Endothelial cell (in vitro differentiated cells): ENCODE measurements around the gene GABRB3. TPM values are rescaled to one million over a fixed set of nuclear protein-coding genes. Genes with fewer than 3 reads are reported as not detected.

ENCODE experiments used
- DNase-seq: peaks from one replicate; pipeline ENCODE4 v3.0.0; 2021; ENCODE audit warnings: low spot score
- H3K27ac Mint-ChIP-seq: one replicate; pipeline ENCODE4 v1.8.0; 2021; ENCODE audit warnings: mixed read lengths, inconsistent platforms; ENCODE audit not compliant: unreplicated experiment
- H3K27me3 Mint-ChIP-seq: one replicate; pipeline ENCODE4 v1.8.0; 2021; ENCODE audit warnings: mild to moderate bottlenecking, moderate library complexity, mixed read lengths, inconsistent platforms; ENCODE audit not compliant: unreplicated experiment
- H3K36me3 Mint-ChIP-seq: one replicate; pipeline ENCODE4 v1.8.0; 2021; ENCODE audit warnings: mild to moderate bottlenecking, low read depth, mixed read lengths, inconsistent platforms; ENCODE audit not compliant: unreplicated experiment
- H3K4me1 Mint-ChIP-seq: one replicate; pipeline ENCODE4 v1.8.0; 2021; ENCODE audit warnings: mild to moderate bottlenecking, mixed read lengths, inconsistent platforms; ENCODE audit not compliant: unreplicated experiment
- H3K4me3 Mint-ChIP-seq: one replicate; pipeline ENCODE4 v1.8.0; 2021; ENCODE audit warnings: mild to moderate bottlenecking, mixed read lengths, inconsistent platforms; ENCODE audit not compliant: unreplicated experiment
- H3K9me3 Mint-ChIP-seq: one replicate; pipeline ENCODE4 v1.8.0; 2021; ENCODE audit warnings: mixed read lengths, inconsistent platforms; ENCODE audit not compliant: unreplicated experiment
- CTCF ChIP-seq: fragments of 200-600 bp; sonication (generic); IDR thresholded peaks from one replicate; pipeline ENCODE4 v1.5.0; 2021; ENCODE audit warnings: antibody characterized with exemption; ENCODE audit not compliant: unreplicated experiment
- total RNA-seq: library from RNA; stranded (reverse); fragmentation: NEBNext Ultra II Directional; extraction: Animal tissue kit (Norgen Biotek cat#: 25700); gene quantifications from one replicate; pipeline ENCODE4 v1.2.1, GENCODE V29; 2021; ENCODE audit not compliant: unreplicated experiment

The GABRB3 gene
- total RNA-seq, 1 donor from 2014 or later, result 4.4 TPM

- Mint-ChIP-seq H3K27ac (no peak overlapping the region), H3K27me3 (no peaks in the 10 kb centered on the region), H3K36me3 (no peaks in the 10 kb centered on the region), H3K4me3 (no peak overlapping the region), H3K4me1 (no peaks in the 10 kb centered on the region), H3K9me3 (no peaks in the 10 kb centered on the region)
- no peak for DNase-seq
- no peak for TF ChIP-seq CTCF
Measured at GRCh38 chr15:26661748-26662147, 111.1 kb downstream of the GABRB3 start.

GRCh38 chr15:26661107-26661506, 111.8 kb downstream of the GABRB3 start:
- Mint-ChIP-seq H3K4me3 (no peak overlapping the region), H3K4me1 (no peaks in the 10 kb centered on the region), H3K9me3 (no peaks in the 10 kb centered on the region), H3K36me3 (no peaks in the 10 kb centered on the region), H3K27ac (no peak overlapping the region), H3K27me3 (no peaks in the 10 kb centered on the region)
- no peak for TF ChIP-seq CTCF
- no peak for DNase-seq

- no peaks in the 10 kb centered on the region for H3K36me3 Mint-ChIP-seq
- H3K9me3 Mint-ChIP-seq, result no peaks in the 10 kb centered on the region
- H3K27me3 Mint-ChIP-seq, result no peaks in the 10 kb centered on the region
- H3K27ac Mint-ChIP-seq, result no peak overlapping the region
- no peak overlapping the region for H3K4me3 Mint-ChIP-seq
- no peak for DNase-seq
- TF ChIP-seq CTCF, result no peak
- H3K4me1 Mint-ChIP-seq, result no peaks in the 10 kb centered on the region
Measured at GRCh38 chr15:26660241-26660640, 112.6 kb downstream of the GABRB3 start.

- TF ChIP-seq CTCF, result no peak
- H3K27me3 Mint-ChIP-seq, result no peaks in the 10 kb centered on the region
- no peaks in the 10 kb centered on the region for H3K4me1 Mint-ChIP-seq
- no peaks in the 10 kb centered on the region for H3K36me3 Mint-ChIP-seq
- H3K9me3 Mint-ChIP-seq, result no peaks in the 10 kb centered on the region
- no peak overlapping the region for H3K4me3 Mint-ChIP-seq
- no peak for DNase-seq
- no peak overlapping the region for H3K27ac Mint-ChIP-seq
Measured at GRCh38 chr15:26658290-26658689, 114.6 kb downstream of the GABRB3 start.

GRCh38 chr15:26656080-26656479, 116.8 kb downstream of the GABRB3 start:
- Mint-ChIP-seq H3K36me3 (no peaks in the 10 kb centered on the region), H3K4me3 (no peak overlapping the region), H3K4me1 (no peaks in the 10 kb centered on the region), H3K9me3 (no peaks in the 10 kb centered on the region), H3K27ac (no peak overlapping the region), H3K27me3 (no peaks in the 10 kb centered on the region)
- no peak for DNase-seq
- TF ChIP-seq CTCF, result no peak
